IMR-90 (cell line): ENCODE data around the gene SIRT7. TPM values are rescaled to one million over a fixed set of nuclear protein-coding genes. Genes with fewer than 3 reads are reported as not detected.

ENCODE experiments used
- ATAC-seq: fragments of 200-7000 bp; cut with Tn5 transposase; 2 replicates; pipeline ENCODE4 v1.9.1; 2020; ENCODE audit warnings: low read depth, mild to moderate bottlenecking, moderate library complexity
- BruUV-seq: library from RNA; stranded (reverse); fragments of 400-500 nt; replicated peaks from 2 replicates; lab custom pipeline; 2021; lab: Mats Ljungman, UMichigan
- CTCF ChIA-PET: fragments of 300-600 bp; formaldehyde crosslinking; extraction: SDS; loops from one replicate; lab custom pipeline; 2021; ENCODE audit warnings: antibody characterized with exemption; lab: Yijun Ruan, JAX
- POLR2A ChIA-PET: fragments of 300-600 bp; sonication (Branson Sonifier 250); formaldehyde crosslinking; loops from one replicate; lab custom pipeline; 2022; ENCODE audit warnings: antibody characterized with exemption; ENCODE audit not compliant: unreplicated experiment; lab: Charles Lee
- DNase-seq: peaks from one replicate; pipeline ENCODE4 v3.0.0; 2013
- H2AFZ ChIP-seq: replicated peaks from 2 replicates; pipeline ENCODE3; 2013; ENCODE audit warnings: low read length, mild to moderate bottlenecking; ENCODE audit not compliant: poor library complexity
- H2AK5ac ChIP-seq: 2 replicates; pipeline ENCODE4 v1.6.1; 2013; ENCODE audit warnings: low read depth, low read length, inconsistent platforms
- H2AK9ac ChIP-seq: replicated peaks from 2 replicates; pipeline ENCODE3; 2013; ENCODE audit warnings: mild to moderate bottlenecking, low read depth, low read length, moderate library complexity; ENCODE audit not compliant: poor library complexity
- H2BK120ac ChIP-seq: 2 replicates; pipeline ENCODE4 v1.6.1; 2013; ENCODE audit warnings: low read depth, low read length, inconsistent platforms
- H2BK15ac ChIP-seq: 3 replicates; pipeline ENCODE4 v1.6.1; 2013; ENCODE audit warnings: low read depth, low read length, inconsistent platforms
- H2BK20ac ChIP-seq: 2 replicates; pipeline ENCODE4 v1.6.1; 2013; ENCODE audit warnings: low read depth, mild to moderate bottlenecking, inconsistent platforms, low read length, moderate library complexity
- H2BK5ac ChIP-seq: 2 replicates; pipeline ENCODE4 v1.6.1; 2013; ENCODE audit warnings: mild to moderate bottlenecking, low read depth, low read length, inconsistent platforms; ENCODE audit not compliant: poor library complexity, severe bottlenecking
- H3K14ac ChIP-seq: replicated peaks from 2 replicates; pipeline ENCODE4 v1.6.1; 2013; ENCODE audit warnings: low read depth, low read length, inconsistent platforms
- H3K18ac ChIP-seq: 2 replicates; pipeline ENCODE4 v1.6.1; 2013; ENCODE audit warnings: low read depth, low read length, control low read depth
- H3K23ac ChIP-seq: 2 replicates; pipeline ENCODE4 v1.6.1; 2013; ENCODE audit warnings: low read depth, low read length, inconsistent platforms
- H3K27ac ChIP-seq: 2 replicates; pipeline ENCODE4 v1.5.1; 2013; ENCODE audit warnings: mild to moderate bottlenecking, control low read depth, low read length; ENCODE audit not compliant: insufficient read depth
- H3K27me3 ChIP-seq: 2 replicates; pipeline ENCODE4 v1.6.1; 2013; ENCODE audit warnings: low read length; ENCODE audit not compliant: control insufficient read depth, insufficient read depth
- H3K36me3 ChIP-seq: 2 replicates; pipeline ENCODE4 v1.6.1; 2013; ENCODE audit warnings: low read length, mixed read lengths; ENCODE audit not compliant: control insufficient read depth, insufficient read depth
- H3K4ac ChIP-seq: 2 replicates; pipeline ENCODE4 v1.6.1; 2013; ENCODE audit warnings: low read depth, low read length, inconsistent platforms
- H3K4me1 ChIP-seq: 2 replicates; pipeline ENCODE4 v1.6.1; 2013; ENCODE audit warnings: low read length, mixed read lengths; ENCODE audit not compliant: control insufficient read depth, insufficient read depth
- H3K4me2 ChIP-seq: 2 replicates; pipeline ENCODE4 v1.6.1; 2013; ENCODE audit warnings: low read depth, mild to moderate bottlenecking, control low read depth, low read length, moderate library complexity
- H3K4me3 ChIP-seq: 2 replicates; pipeline ENCODE4 v1.5.1; 2013; ENCODE audit warnings: low read depth, mild to moderate bottlenecking, control low read depth, low read length, moderate library complexity; ENCODE audit not compliant: insufficient read depth
- H3K56ac ChIP-seq: 2 replicates; pipeline ENCODE4 v1.6.1; 2013; ENCODE audit warnings: low read length, inconsistent platforms; ENCODE audit not compliant: insufficient read depth; ENCODE audit errors: extremely low read depth
- H3K79me1 ChIP-seq, 2 experiments: 2 replicates each; pipeline ENCODE4 v1.6.1; 2013; ENCODE audit warnings: low read length in 2 of 2, inconsistent platforms in 1 of 2, low read depth in 1 of 2
- H3K9ac ChIP-seq: 2 replicates; pipeline ENCODE4 v1.6.1; 2013; ENCODE audit warnings: low read depth, low read length, control low read depth
- H3K9me1 ChIP-seq: 2 replicates; pipeline ENCODE4 v1.6.1; 2013; ENCODE audit warnings: low read length, inconsistent platforms; ENCODE audit not compliant: insufficient read depth
- H3K9me3 ChIP-seq: 2 replicates; pipeline ENCODE4 v1.6.1; 2013; ENCODE audit warnings: low read length; ENCODE audit not compliant: control insufficient read depth, insufficient read depth
- H4K20me1 ChIP-seq: 2 replicates; pipeline ENCODE4 v1.6.1; 2013; ENCODE audit warnings: low read length, inconsistent platforms; ENCODE audit not compliant: insufficient read depth
- H4K5ac ChIP-seq: 2 replicates; pipeline ENCODE4 v1.6.1; 2013; ENCODE audit warnings: mild to moderate bottlenecking, low read depth, low read length, control low read depth
- H4K8ac ChIP-seq, 2 experiments: 2 replicates each; pipeline ENCODE4 v1.6.1; 2013; ENCODE audit warnings: low read depth in 2 of 2, low read length in 2 of 2, control low read depth in 1 of 2, inconsistent platforms in 1 of 2
- H4K91ac ChIP-seq: 2 replicates; pipeline ENCODE4 v1.6.1; 2013; ENCODE audit warnings: low read depth, low read length, inconsistent platforms; ENCODE audit not compliant: insufficient read depth
- BHLHE40 ChIP-seq: fragments of 150-350 bp; IDR thresholded peaks from 2 replicates; pipeline ENCODE4 v1.6.1; 2016; ENCODE audit warnings: mild to moderate bottlenecking, low read depth, low read length
- CEBPB ChIP-seq: IDR thresholded peaks from 2 replicates; pipeline ENCODE4 v1.6.1; 2012; ENCODE audit warnings: low read depth, low read length, improper control_type of control experiment
- CHD1 ChIP-seq: IDR thresholded peaks from 2 replicates; pipeline ENCODE4 v1.6.1; 2012; ENCODE audit warnings: low read depth, low read length, improper control_type of control experiment
- FOS ChIP-seq: fragments of 150-350 bp; IDR thresholded peaks from 2 replicates; pipeline ENCODE4 v1.6.1; 2016; ENCODE audit warnings: low read depth, low read length
- MAFK ChIP-seq: IDR thresholded peaks from 2 replicates; pipeline ENCODE4 v1.6.1; 2012; ENCODE audit warnings: low read depth, low read length, improper control_type of control experiment
- MAZ ChIP-seq: IDR thresholded peaks from 2 replicates; pipeline ENCODE4 v1.6.1; 2012; ENCODE audit warnings: low read depth, mild to moderate bottlenecking, low read length, improper control_type of control experiment, moderate library complexity, borderline replicate concordance
- MXI1 ChIP-seq: IDR thresholded peaks from 2 replicates; pipeline ENCODE4 v1.6.1; 2012; ENCODE audit warnings: low read depth, mild to moderate bottlenecking, low read length, moderate library complexity, borderline replicate concordance
- NFE2L2 ChIP-seq: fragments of 150-350 bp; IDR thresholded peaks from 2 replicates; pipeline ENCODE4 v1.6.1; 2016; ENCODE audit warnings: low read depth, mild to moderate bottlenecking, low read length
- POLR2A ChIP-seq: IDR thresholded peaks from 2 replicates; pipeline ENCODE4 v1.6.1; 2012; ENCODE audit warnings: mild to moderate bottlenecking, low read depth, low read length
- RAD21 ChIP-seq: IDR thresholded peaks from 2 replicates; pipeline ENCODE4 v1.6.1; 2012; ENCODE audit warnings: low read length, improper control_type of control experiment
- RCOR1 ChIP-seq: IDR thresholded peaks from 2 replicates; pipeline ENCODE4 v1.6.1; 2012; ENCODE audit warnings: mild to moderate bottlenecking, low read length, improper control_type of control experiment; ENCODE audit not compliant: insufficient replicate concordance
- RFX5 ChIP-seq: IDR thresholded peaks from 2 replicates; pipeline ENCODE4 v1.8.0; 2012; ENCODE audit warnings: low read depth, mild to moderate bottlenecking, low read length, moderate library complexity
- SMC3 ChIP-seq: fragments of 150-350 bp; IDR thresholded peaks from 2 replicates; pipeline ENCODE4 v1.6.1; 2016; ENCODE audit warnings: low read depth, mild to moderate bottlenecking, antibody characterized with exemption, low read length, moderate library complexity
- USF2 ChIP-seq: fragments of 150-350 bp; IDR thresholded peaks from 2 replicates; pipeline ENCODE4 v1.6.1; 2017; ENCODE audit warnings: mild to moderate bottlenecking, antibody characterized with exemption, low read length, low read depth
- WGBS, 2 experiments: methylation state at CpG; one replicate each; pipeline versions ENCODE4 v1.1.5 to v1.1.7; 2013; ENCODE audit warnings: missing lambda C conversion rate in 2 of 2; ENCODE audit not compliant: insufficient read length in 1 of 2; ENCODE audit errors: extremely low coverage in 2 of 2; 5-methylcytosine and 5-hydroxymethylcytosine counted together
- dilution Hi-C: fragments of 300-500 bp; cut with HindIII; formaldehyde crosslinking; loops from one replicate; pipeline ENCODE4 v1.14.3; 2018; ENCODE audit warnings: low sequenced_read_pairs; ENCODE audit not compliant: unreplicated experiment
- in situ Hi-C: fragments of 300-500 bp; cut with MboI; formaldehyde crosslinking; loops from 3 replicates; pipeline ENCODE4 v1.14.3; 2019; ENCODE audit warnings: low sequenced_read_pairs, inconsistent platforms, mixed read lengths
- intact Hi-C: fragments of 100-400 bp; cut with micrococcal nuclease; formaldehyde crosslinking; loops from 2 replicates; pipeline ENCODE4 v1.10.0; 2022
- polyA plus RNA-seq, 3 experiments: library from polyadenylated mRNA; depleted of rRNA; stranded (reverse); fragments of >200 nt; gene quantifications; 2 replicates each; pipeline ENCODE4 v1.2.3, GENCODE V29; 2012; ENCODE audit warnings: low replicate concordance in 1 of 3
- total RNA-seq: library from RNA; depleted of rRNA; stranded (reverse); fragments of >200 nt; gene quantifications from 2 replicates; pipeline ENCODE4 v1.2.3, GENCODE V29; 2012
- TF ChIP-seq, protein P1 (sequence below): conservative IDR thresholded peaks from 2 replicates; pipeline ENCODE4 v1.5.1; 2012; ENCODE audit warnings: mild to moderate bottlenecking, low read depth, low read length, improper control_type of control experiment
- TF ChIP-seq, protein P2 (sequence below): fragments of 150-350 bp; IDR thresholded peaks from 2 replicates; pipeline ENCODE4 v1.6.1; 2016; ENCODE audit warnings: low read depth, mild to moderate bottlenecking, low read length, moderate library complexity, borderline replicate concordance

SIRT7 gene
- total and polyA plus RNA-seq, 2 of the 4 experiments (the other 2 are of a cell fraction): 14.5 to 19.8 TPM

- in situ Hi-C loops: no loop called here
- Histone ChIP-seq H3K9me1 (no peaks in the 10 kb centered on the region), H3K27me3 (peaks cover 7% of the 10 kb centered on the region; the same call in 1 of the 2 replicates), H4K91ac (no peak overlapping the region), H3K18ac (no peak overlapping the region), H3K79me1 (no peaks in the 10 kb centered on the region), H3K4me1 (no peaks in the 10 kb centered on the region), H2AFZ (no peak overlapping the region), H3K9ac (no peak overlapping the region), H2BK5ac (no peak overlapping the region), H2AK9ac (no peak overlapping the region), H3K4ac (no peak overlapping the region), H3K9me3 (no peaks in the 10 kb centered on the region), H3K4me3 (no peak overlapping the region), H2BK15ac (no peak overlapping the region), H2AK5ac (no peak overlapping the region), H3K36me3 (no peaks in the 10 kb centered on the region), H3K14ac (no peak overlapping the region), H3K27ac (no peak overlapping the region), H2BK20ac (no peak overlapping the region), H4K8ac (no peak overlapping the region), H3K4me2 (no peak overlapping the region), H3K56ac (no peak overlapping the region), H4K20me1 (no peaks in the 10 kb centered on the region), H2BK120ac (no peak overlapping the region), H3K23ac (no peak overlapping the region), H4K5ac (no peak overlapping the region)
- ATAC-seq: no peak; the same call in 1 of the 2 replicates
- TF ChIP-seq NFE2L2 (no peak), POLR2A (no peak), FOS (no peak), CHD1 (no peak), MAFK (no peak), SMC3 (no peak), RFX5 (no peak), RCOR1 (no peak), BHLHE40 (no peak), MAZ (no peak), USF2 (no peak), CEBPB (no peak), RAD21 (no peak), MXI1 (no peak)
- TF ChIP-seq, protein P1, sequence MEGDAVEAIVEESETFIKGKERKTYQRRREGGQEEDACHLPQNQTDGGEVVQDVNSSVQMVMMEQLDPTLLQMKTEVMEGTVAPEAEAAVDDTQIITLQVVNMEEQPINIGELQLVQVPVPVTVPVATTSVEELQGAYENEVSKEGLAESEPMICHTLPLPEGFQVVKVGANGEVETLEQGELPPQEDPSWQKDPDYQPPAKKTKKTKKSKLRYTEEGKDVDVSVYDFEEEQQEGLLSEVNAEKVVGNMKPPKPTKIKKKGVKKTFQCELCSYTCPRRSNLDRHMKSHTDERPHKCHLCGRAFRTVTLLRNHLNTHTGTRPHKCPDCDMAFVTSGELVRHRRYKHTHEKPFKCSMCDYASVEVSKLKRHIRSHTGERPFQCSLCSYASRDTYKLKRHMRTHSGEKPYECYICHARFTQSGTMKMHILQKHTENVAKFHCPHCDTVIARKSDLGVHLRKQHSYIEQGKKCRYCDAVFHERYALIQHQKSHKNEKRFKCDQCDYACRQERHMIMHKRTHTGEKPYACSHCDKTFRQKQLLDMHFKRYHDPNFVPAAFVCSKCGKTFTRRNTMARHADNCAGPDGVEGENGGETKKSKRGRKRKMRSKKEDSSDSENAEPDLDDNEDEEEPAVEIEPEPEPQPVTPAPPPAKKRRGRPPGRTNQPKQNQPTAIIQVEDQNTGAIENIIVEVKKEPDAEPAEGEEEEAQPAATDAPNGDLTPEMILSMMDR: no peak
- TF ChIP-seq, protein P2, sequence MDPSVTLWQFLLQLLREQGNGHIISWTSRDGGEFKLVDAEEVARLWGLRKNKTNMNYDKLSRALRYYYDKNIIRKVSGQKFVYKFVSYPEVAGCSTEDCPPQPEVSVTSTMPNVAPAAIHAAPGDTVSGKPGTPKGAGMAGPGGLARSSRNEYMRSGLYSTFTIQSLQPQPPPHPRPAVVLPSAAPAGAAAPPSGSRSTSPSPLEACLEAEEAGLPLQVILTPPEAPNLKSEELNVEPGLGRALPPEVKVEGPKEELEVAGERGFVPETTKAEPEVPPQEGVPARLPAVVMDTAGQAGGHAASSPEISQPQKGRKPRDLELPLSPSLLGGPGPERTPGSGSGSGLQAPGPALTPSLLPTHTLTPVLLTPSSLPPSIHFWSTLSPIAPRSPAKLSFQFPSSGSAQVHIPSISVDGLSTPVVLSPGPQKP: no peak
- dilution Hi-C loops: no loop called here
- intact Hi-C loops: no loop called here
- WGBS, 2 experiments: 47% methylated on average over 7 of the region's 16 CpGs; no CpG with 5 or more reads in 1 of the 2 experiments
- no TSS peak for BruUV-seq
- CTCF ChIA-PET: no interaction called here
- DNase-seq: no peak
- POLR2A ChIA-PET: no interaction called here
Measured at GRCh38 chr17:81952792-81953228, 34.8 kb upstream of the SIRT7 start.
